ENCODE measurements around the gene UBR1. TPM values are rescaled to one million over a fixed set of nuclear protein-coding genes. Genes with fewer than 3 reads are reported as not detected.

The UBR1 gene
- total and polyA plus RNA-seq, 8 donors: 24.3 to 31.5 (median 28.5) TPM

DNA sequence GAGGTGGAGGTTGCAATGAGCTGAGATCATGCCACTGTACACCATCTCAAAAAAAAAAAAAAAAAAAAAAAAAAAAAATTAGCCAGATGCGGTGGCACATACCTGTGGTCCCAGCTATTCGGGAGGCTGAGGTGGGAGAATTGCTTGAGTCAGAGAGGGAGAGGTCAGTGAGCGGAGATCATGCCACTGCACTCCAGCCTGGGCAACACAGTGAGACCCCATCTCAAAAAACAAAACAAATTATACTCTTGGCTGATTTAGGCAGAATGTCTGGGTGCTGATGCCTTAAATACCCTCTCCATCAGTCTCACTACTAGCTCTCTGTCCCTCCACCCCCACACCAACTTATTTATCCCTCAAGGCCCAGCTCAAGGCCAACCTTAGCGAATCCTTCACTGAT lies 14.0 kb downstream of the UBR1 start:
- H3K9me3 ChIP-seq: no peaks in the 10 kb centered on the region
- H3K27ac ChIP-seq: no peak overlapping the region
- H3K36me3 ChIP-seq: peaks cover 0 to 16% of the 10 kb centered on the region in 2 donors
- DNase-seq (no peak), ATAC-seq (no peak)
- TF ChIP-seq, protein P1, sequence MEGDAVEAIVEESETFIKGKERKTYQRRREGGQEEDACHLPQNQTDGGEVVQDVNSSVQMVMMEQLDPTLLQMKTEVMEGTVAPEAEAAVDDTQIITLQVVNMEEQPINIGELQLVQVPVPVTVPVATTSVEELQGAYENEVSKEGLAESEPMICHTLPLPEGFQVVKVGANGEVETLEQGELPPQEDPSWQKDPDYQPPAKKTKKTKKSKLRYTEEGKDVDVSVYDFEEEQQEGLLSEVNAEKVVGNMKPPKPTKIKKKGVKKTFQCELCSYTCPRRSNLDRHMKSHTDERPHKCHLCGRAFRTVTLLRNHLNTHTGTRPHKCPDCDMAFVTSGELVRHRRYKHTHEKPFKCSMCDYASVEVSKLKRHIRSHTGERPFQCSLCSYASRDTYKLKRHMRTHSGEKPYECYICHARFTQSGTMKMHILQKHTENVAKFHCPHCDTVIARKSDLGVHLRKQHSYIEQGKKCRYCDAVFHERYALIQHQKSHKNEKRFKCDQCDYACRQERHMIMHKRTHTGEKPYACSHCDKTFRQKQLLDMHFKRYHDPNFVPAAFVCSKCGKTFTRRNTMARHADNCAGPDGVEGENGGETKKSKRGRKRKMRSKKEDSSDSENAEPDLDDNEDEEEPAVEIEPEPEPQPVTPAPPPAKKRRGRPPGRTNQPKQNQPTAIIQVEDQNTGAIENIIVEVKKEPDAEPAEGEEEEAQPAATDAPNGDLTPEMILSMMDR (IDR thresholded peaks at IDR 0.05): no peak
- no peak overlapping the region for H3K4me3 ChIP-seq
- intact Hi-C loops (cut with DNase I): no loop called here
- H3K4me1 ChIP-seq: peaks cover 0 to 32% of the 10 kb centered on the region in 2 donors
- no peaks in the 10 kb centered on the region for H3K27me3 ChIP-seq

DNA sequence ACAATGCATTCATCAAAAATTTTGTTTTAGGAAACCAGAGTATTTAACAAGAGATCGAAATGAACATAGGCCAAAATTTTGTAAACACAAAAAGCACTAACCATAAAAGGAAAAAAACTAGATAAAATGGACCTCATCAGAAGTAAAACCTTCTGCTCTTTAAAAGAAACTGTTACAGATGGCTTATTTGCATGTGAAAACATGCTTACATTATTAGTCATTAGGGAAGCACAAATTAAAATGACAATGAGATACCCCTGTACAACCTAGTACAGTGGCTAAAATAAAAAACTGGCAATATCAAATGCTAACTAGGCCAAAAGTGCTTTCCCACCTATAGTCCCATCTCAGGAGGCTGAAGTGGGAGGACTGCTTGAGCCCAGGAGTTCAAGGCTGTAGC lies 19.3 kb downstream of the UBR1 start:
- Histone ChIP-seq H3K27me3 (no peaks in the 10 kb centered on the region), H3K9me3 (no peaks in the 10 kb centered on the region), H3K27ac (no peak overlapping the region), H3K4me3 (no peak overlapping the region), H3K4me1 (peaks cover 0 to 4% of the 10 kb centered on the region in 2 donors), H3K36me3 (peaks cover 0 to 56% of the 10 kb centered on the region in 2 donors)
- TF ChIP-seq, protein P1 (IDR thresholded peaks at IDR 0.05): no peak
- no peak for DNase-seq
- no peak for ATAC-seq
- intact Hi-C loops (cut with DNase I): no loop called here

DNA sequence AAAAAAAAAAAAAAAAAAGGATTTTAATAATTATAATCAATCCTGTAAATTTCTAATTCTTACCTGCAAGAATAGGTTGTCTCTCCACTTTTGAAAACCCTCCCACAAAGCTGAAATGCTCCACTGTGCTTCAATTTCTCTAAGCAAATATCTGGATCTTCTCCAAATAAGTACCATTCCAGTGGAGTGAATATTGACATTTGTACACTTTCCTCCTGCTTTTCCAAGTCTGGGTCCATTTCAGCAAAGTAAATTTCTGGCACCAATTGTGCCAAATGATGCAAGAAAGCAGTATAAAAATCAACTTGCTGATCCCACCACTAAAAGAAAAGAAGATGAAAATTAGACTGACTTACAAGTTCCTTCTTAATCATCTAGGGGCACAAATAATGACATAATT lies 19.9 kb downstream of the UBR1 start:
- DNase-seq (no peak), ATAC-seq (peak; percentile 62)
- Histone ChIP-seq H3K36me3 (peaks cover 0 to 56% of the 10 kb centered on the region in 2 donors), H3K9me3 (no peaks in the 10 kb centered on the region), H3K4me1 (peaks cover 0 to 4% of the 10 kb centered on the region in 2 donors), H3K27ac (no peak overlapping the region), H3K4me3 (no peak overlapping the region), H3K27me3 (no peaks in the 10 kb centered on the region)
- intact Hi-C loops (cut with DNase I): no loop called here
- TF ChIP-seq, protein P1 (IDR thresholded peaks at IDR 0.05): no peak

DNA sequence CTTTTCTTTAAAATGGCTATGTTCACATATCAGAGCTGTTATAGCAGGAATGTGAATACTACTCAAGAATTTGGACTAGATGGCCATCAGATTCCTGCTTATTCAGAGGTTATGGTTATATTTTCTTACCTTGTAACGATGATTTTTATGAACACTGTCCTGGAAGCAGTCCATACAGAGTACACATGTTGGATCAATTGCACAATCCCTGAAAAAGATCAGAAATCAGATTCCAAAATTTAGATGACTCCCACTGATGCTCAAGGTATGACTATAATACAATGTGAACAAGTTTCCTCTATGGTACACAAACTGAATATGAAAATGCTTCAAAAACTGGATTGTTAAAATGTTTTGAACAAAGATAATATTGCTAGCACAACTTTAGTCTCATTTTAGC lies 23.3 kb downstream of the UBR1 start:
- no peak for DNase-seq
- no peaks in the 10 kb centered on the region for H3K9me3 ChIP-seq
- H3K4me1 ChIP-seq: peaks cover 0 to 4% of the 10 kb centered on the region in 2 donors
- no peaks in the 10 kb centered on the region for H3K27me3 ChIP-seq
- no peak overlapping the region for H3K4me3 ChIP-seq
- no peak overlapping the region for H3K27ac ChIP-seq
- intact Hi-C loops (cut with DNase I): no loop called here
- H3K36me3 ChIP-seq: peaks cover 0 to 66% of the 10 kb centered on the region in 2 donors
- TF ChIP-seq, protein P1 (IDR thresholded peaks at IDR 0.05): no peak
- ATAC-seq: no peak

DNA sequence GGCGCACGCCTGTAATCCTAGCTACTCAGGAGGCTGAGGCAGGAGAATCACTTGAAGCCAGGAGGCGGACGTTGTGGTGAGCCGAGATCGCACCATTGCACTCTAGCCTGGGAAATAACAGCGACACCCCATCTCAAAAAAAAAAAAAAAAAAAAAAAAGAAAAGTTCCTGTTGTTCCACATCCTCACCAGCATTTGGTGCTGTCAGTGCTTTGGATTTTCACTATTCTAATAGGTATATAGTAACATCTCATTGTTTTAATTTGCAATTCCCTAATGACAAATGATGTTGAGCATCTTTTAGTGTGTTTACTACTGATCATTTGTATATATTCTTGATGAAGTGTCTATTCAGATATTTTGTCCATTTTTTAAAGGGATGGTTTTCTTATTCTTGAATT lies 24.6 kb downstream of the UBR1 start:
- intact Hi-C loops (cut with DNase I): no loop called here
- DNase-seq (no peak), ATAC-seq (no peak)
- Histone ChIP-seq H3K4me3 (no peak overlapping the region), H3K4me1 (peaks cover 0 to 4% of the 10 kb centered on the region in 2 donors), H3K27ac (no peak overlapping the region), H3K9me3 (no peaks in the 10 kb centered on the region), H3K36me3 (peaks cover 0 to 61% of the 10 kb centered on the region in 2 donors), H3K27me3 (no peaks in the 10 kb centered on the region)
- TF ChIP-seq, protein P1 (IDR thresholded peaks at IDR 0.05): no peak
